ENCODE measurements around the gene TSPEAR. TPM values are rescaled to one million over a fixed set of nuclear protein-coding genes. Genes with fewer than 3 reads are reported as not detected.
"Not testable (repeated sequence)": the region's sequence is repeated elsewhere in the genome, so short reads cannot be mapped to it uniquely, and the experiment has no call there.

Gene TSPEAR
- total RNA-seq, 1 donor from 2014 or later, result not detected

DNA sequence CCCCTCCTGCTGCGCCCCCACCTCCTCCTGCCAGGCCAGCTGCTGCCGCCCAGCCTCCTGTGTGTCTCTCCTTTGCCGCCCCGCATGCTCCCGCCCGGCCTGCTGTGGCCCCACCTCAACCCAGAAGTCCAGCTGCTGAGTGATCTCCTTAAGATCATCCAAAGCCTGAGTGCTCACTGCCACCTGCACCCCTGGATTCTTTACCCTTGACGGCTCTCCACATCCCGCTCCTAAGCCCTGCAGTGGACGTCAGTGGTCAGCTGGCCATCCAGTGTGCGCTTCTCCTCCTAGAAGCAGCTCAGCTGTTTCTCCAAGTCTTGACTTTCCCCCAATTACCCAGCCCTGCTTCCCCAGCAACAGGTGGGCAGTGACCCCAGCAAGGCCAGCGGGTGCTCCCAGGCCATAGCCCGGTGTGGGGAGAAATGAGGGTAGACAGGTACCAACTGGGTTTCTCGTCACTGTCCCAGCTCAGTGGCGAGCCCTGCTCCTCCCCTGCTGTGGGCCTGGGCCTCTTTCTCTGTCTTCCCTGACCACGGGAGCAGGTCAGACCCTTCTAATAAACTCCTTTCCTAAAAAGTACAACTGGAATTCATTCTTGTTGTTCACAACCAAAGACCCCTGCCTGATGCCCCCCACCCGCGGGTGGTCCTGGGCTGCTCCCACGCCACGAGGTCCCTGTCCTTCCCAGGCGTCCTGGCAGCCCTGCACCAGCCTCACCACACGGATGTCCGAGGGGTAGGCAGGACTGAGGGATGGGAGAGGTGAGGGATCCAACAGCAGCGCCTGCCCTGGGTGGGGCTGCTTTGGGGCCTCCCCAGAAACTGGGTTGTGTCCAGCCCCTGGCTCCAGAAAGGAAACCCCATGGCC, 109.5 kb downstream of the TSPEAR start:
- Mint-ChIP-seq H3K36me3 (ENCODE audit: low read depth) (no peaks in the 10 kb centered on the region), H3K9me3 (peaks cover 4% of the 10 kb centered on the region), H3K4me3 (no peak overlapping the region), H3K27me3 (peaks cover 25% of the 10 kb centered on the region), H3K27ac (peak overlapping the region; percentile 20), H3K4me1 (no peaks in the 10 kb centered on the region)
- no peak for DNase-seq
- intact Hi-C loops (cut with micrococcal nuclease), result no loop called here

DNA sequence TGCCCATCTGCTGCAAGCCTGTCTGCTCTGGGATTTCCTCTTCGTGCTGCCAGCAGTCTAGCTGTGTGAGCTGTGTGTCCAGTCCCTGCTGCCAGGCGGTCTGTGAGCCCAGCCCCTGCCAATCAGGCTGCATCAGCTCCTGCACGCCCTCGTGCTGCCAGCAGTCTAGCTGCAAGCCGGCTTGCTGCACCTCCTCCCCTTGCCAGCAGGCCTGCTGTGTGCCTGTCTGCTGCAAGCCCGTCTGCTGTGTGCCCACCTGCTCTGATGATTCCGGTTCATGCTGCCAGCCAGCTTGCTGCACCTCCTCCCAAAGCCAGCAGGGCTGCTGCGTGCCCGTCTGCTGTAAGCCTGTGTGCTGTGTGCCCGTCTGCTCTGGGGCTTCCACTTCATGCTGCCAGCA, 110.3 kb downstream of the TSPEAR start:
- DNase-seq; H3K36me3 Mint-ChIP-seq (ENCODE audit: low read depth); H3K4me3 Mint-ChIP-seq; H3K4me1 Mint-ChIP-seq; H3K27ac Mint-ChIP-seq; H3K9me3 Mint-ChIP-seq; intact Hi-C loops (cut with micrococcal nuclease): not testable (repeated sequence)
- H3K27me3 Mint-ChIP-seq, result peaks cover 25% of the 10 kb centered on the region

DNA sequence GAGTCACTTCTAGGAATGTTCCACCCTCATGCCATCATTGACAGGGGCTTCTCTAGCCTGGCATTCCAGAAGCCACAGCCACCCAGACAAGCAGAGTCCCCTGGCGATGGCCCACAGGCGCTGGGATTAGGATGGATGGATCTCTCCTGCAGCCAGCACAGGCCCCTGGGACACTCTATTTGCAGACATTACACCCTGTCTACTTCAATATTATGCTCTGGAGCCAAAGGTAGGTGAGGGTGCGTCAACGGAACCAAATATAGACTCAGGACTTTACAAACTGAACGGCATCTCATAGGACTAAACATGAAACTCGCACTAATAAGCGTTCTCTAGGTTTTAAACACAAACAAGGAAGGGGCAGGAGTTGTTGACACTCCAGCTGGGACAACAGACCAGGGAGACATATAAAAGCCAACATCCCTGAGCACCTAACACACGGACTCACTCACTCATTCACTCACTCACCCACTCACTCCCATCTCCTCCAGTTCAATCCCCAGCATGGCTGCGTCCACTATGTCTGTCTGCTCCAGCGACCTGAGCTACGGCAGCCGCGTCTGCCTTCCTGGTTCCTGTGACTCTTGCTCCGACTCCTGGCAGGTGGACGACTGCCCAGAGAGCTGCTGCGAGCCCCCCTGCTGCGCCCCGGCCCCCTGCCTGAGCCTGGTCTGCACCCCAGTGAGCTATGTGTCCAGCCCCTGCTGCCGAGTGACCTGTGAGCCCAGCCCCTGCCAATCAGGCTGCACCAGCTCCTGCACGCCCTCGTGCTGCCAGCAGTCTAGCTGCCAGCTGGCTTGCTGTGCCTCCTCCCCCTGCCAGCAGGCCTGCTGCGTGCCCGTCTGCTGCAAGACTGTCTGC, 111.0 kb downstream of the TSPEAR start, which contains the start of gene KRTAP10-7:
TSS of gene KRTAP10-7 (plus strand) at position 480 of the 861 bp plus-strand sequence. CDS start at position 505, 25 bp downstream.
- intact Hi-C loops (cut with micrococcal nuclease); H3K9me3 Mint-ChIP-seq; DNase-seq; H3K4me1 Mint-ChIP-seq; H3K36me3 Mint-ChIP-seq (ENCODE audit: low read depth); H3K4me3 Mint-ChIP-seq; H3K27ac Mint-ChIP-seq: not testable (repeated sequence)
- H3K27me3 Mint-ChIP-seq, result peaks cover 20% of the 10 kb centered on the region

DNA sequence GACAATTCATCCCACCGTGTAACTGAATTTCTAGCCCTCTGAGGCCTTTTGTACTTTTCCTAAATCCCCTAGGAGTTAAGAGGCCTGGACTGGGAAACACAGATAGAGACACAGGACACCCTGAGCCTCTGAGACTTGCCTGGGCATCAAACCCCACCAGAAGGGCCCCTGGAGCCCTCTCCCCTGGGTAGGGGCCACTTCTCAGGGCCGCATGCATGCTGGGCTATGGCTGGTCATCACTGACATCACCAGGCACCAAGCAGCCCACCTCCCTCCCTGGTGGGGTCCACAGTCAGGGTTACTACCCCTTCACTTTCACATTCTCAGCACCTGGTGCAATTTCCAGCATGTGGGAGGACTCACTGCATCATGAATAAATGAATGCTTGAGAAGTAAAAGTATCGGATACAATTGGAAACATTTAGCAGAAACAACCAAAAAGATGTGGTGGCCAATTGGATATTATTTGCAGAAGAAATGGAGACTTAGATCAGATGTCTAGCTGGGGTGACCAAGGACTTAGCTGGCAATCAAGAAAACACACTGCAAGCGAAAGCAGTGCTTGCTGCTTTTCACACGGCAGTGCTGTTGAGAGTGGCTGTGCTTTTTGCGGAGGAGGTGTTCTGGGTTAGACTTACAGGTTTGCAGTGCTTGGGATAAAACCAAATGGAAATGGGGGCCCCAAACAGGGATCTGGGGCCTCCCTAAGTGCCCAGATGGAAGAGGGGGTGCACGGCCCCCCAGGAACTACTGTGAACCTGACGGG, 111.9 kb downstream of the TSPEAR start:
- Mint-ChIP-seq H3K36me3 (ENCODE audit: low read depth) (no peaks in the 10 kb centered on the region), H3K4me3 (no peak overlapping the region), H3K27me3 (peaks cover 11% of the 10 kb centered on the region), H3K27ac (no peak overlapping the region), H3K4me1 (no peaks in the 10 kb centered on the region), H3K9me3 (no peaks in the 10 kb centered on the region)
- intact Hi-C loops (cut with micrococcal nuclease), result no loop called here
- no peak for DNase-seq

DNA sequence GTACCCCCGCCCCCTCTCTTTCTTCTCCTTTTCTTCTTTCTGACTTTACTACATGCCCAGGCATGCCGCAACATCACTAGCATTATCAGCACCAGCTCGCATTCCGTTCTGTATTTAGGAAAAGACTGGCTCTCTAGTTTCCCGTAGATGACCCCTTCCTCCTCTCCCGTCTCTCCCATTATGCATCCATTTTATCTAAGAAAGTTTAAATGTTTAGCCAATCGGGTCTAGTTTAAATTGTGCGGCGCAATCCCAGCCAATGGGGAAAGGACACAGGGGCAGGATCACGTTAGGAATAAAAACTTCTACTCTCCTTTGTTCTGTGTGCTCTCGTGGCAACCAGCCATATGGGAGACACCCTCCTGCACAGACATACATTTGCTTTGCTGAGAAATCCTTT, 113.3 kb downstream of the TSPEAR start:
- DNase-seq, result no peak
- H3K27me3 Mint-ChIP-seq, result peaks cover 7% of the 10 kb centered on the region
- H3K4me1 Mint-ChIP-seq, result no peaks in the 10 kb centered on the region
- H3K27ac Mint-ChIP-seq, result no peak overlapping the region
- no peaks in the 10 kb centered on the region for H3K36me3 Mint-ChIP-seq (ENCODE audit: low read depth)
- intact Hi-C loops (cut with micrococcal nuclease), result no loop called here
- no peaks in the 10 kb centered on the region for H3K9me3 Mint-ChIP-seq
- H3K4me3 Mint-ChIP-seq, result no peak overlapping the region

DNA sequence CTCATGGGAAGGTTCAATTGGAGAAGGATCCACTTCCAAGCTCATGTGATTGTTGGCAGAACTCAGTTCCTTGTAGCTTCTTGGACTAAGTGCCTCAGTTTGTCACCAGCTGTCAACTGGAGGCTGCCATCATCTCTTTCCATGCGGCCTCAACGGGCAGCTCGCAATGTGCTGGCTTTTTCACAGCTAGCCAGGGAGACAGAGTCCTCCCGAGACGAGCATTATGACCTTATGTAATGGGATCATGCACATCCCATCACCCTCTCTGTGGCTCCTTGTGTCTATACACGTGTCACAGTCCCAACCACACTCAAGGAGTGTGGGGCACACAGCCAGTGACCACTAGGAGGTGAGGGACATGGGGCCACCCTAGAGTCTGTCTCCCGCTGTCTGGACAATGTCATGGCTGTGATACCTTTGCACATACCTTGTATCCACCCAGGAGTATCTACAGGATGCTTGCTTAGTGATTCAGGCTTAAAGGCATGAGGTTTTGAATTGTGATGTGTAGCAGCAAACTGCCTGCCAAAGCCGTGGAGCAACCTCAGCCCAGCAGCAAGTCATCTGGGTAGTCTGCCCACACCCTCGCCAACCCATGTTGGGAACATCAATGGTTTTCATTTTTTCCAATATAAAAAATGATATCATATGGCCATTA, 115.2 kb downstream of the TSPEAR start:
- Mint-ChIP-seq H3K9me3 (no peaks in the 10 kb centered on the region), H3K27ac (no peak overlapping the region), H3K27me3 (peaks cover 7% of the 10 kb centered on the region), H3K4me1 (no peaks in the 10 kb centered on the region), H3K36me3 (ENCODE audit: low read depth) (no peaks in the 10 kb centered on the region), H3K4me3 (no peak overlapping the region)
- no peak for DNase-seq
- intact Hi-C loops (cut with micrococcal nuclease), result no loop called here

DNA sequence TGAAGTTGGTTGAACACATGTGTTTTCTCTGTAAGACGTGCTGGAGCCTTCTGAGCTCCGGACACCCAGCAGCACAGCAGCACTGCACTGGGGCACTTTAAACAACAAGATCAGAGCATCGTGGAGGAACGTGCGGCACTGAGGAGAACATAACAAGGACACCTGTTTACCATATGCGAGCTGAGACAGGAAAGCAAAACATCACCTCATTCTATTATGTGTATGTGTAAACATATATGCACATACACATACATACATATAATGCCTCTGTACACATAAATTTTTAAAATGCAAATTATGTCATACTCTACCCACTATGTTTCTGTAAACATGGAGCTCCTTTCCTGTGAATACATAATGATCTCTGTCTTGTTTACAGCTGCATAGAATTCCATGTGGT, 115.8 kb downstream of the TSPEAR start:
- Mint-ChIP-seq H3K4me1 (no peaks in the 10 kb centered on the region), H3K36me3 (ENCODE audit: low read depth) (no peaks in the 10 kb centered on the region), H3K27ac (no peak overlapping the region), H3K4me3 (no peak overlapping the region), H3K9me3 (no peaks in the 10 kb centered on the region), H3K27me3 (peaks cover 7% of the 10 kb centered on the region)
- intact Hi-C loops (cut with micrococcal nuclease), result no loop called here
- DNase-seq, result no peak

DNA sequence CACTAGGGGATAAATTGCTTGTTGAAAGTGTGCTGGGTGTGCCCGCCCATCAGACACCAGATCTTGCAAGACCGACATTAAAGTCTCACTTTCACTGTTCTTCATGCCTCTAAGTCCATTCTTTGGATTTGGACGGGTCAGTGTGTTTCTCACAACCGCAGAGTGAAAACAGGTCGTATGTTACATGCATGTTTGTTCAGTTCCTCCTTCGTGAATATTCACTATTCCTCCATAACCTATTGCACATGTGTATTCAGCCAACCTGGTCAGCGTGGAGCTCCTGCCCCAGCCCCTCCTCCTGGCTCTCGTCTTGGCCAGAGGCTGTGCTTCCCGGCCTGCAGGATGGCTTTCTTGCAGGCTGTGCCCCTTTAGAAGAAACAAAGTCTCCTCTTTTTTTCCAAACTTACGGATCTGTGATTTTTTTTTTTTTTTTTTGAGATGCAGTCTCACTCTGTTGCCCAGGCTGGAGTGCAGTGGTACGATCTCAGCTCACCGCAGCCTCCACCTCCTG, 116.9 kb downstream of the TSPEAR start:
- intact Hi-C loops (cut with micrococcal nuclease), result no loop called here
- Mint-ChIP-seq H3K4me3 (no peak overlapping the region), H3K36me3 (ENCODE audit: low read depth) (no peaks in the 10 kb centered on the region), H3K4me1 (no peaks in the 10 kb centered on the region), H3K27me3 (peaks cover 7% of the 10 kb centered on the region), H3K27ac (no peak overlapping the region), H3K9me3 (no peaks in the 10 kb centered on the region)
- DNase-seq, result no peak

DNA sequence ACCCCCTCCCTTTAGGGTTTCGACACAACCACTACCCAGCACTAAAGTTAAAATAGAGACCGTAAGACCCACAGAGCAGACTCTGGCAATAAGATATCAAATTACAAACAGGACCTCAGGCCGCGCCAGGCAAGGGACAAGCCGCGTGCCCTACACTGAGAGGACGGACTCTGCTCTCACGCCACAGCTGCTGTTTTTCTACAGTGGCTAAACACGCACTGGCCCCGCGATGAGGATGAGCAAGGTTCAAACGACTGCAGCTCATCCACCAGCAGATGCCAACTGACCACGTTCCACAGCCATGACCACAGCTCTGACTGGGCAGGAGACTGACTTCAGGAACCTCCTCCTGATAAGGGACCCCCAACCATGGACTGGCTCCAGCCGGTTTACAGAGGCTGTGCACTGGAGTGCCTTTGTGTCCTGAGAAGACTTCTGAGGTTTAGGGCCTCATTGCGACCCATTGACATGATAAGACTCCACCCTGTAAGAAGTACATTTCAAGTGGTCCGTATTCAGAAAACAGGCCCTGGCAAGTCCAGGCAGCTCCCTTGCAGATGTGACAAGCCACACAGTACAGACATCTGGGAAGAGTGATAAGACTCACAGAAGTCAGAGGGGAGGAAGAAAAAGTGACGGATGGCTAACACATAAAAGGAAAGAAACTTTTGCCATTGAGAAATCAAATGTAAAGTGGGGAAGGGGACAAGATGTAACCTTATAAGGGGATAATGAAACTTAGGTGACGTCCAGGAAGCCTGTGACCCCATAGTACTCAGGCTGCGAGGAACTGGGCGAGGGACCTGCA, 117.6 kb downstream of the TSPEAR start:
- DNase-seq, result no peak
- peaks cover 7% of the 10 kb centered on the region for H3K27me3 Mint-ChIP-seq

DNA sequence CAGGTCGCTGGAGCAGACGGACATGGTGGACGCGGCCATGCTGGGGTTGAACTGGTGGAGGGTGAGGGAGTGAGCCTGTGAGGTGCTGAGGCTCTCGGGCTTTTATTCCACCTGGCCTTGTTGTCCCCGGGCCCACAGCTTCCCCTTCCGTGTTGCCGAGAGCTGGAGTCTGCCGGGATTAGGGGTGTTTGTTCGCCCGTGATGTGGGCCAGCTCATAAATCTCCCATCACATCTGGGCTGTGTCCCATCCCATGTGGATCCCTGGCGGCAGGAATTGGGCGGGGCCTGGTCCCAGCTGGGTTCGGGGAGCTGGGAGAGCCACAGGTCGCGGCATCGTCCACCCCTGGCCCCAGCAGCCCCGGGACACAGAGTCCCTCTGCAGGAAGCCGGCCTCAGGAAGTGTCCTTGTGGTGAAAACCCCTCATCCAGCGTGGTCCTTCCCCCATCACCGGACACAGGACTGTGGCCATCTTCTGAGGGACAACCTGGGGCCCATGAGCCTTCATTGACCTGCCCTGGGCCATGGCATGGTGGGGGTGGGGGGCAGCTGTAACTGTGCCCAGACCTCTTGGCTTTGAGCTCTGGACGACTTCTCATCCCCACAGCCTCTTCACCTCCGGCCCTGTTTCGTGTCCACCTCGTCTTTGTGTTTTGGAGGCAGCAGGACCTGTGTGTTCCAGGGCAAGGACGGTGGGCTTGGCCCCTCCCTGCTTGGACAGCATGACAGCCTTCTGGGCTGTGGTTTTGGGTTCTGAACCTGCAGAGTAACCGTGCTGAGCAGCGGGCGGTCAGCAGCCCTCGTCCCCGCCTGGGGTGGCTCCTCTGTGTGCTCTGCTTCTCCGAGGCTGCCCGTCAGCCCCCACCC, 118.7 kb downstream of the TSPEAR start, which contains the start of gene KRTAP10-6:
TSS of gene KRTAP10-6 (minus strand) at position 60 of the 866 bp plus-strand sequence. CDS start at position 39, 21 bp downstream.
- H3K36me3 Mint-ChIP-seq (ENCODE audit: low read depth), result no peaks in the 10 kb centered on the region
- intact Hi-C loops (cut with micrococcal nuclease), result no loop called here
- H3K4me1 Mint-ChIP-seq, result no peaks in the 10 kb centered on the region
- DNase-seq, result no peak
- H3K27me3 Mint-ChIP-seq, result peaks cover 11% of the 10 kb centered on the region
- H3K4me3 Mint-ChIP-seq, result no peak within 1 kb of the TSS
- H3K27ac Mint-ChIP-seq, result no peak within 1 kb of the TSS
- no peaks in the 10 kb centered on the region for H3K9me3 Mint-ChIP-seq

More for the DNA sequence above, 117.6 kb downstream of the TSPEAR start:
- H3K36me3 Mint-ChIP-seq (ENCODE audit: low read depth), result no peaks in the 10 kb centered on the region
- intact Hi-C loops (cut with micrococcal nuclease), result no loop called here
- no peak overlapping the region for H3K4me3 Mint-ChIP-seq
- H3K27ac Mint-ChIP-seq, result no peak overlapping the region
- no peaks in the 10 kb centered on the region for H3K9me3 Mint-ChIP-seq
- H3K4me1 Mint-ChIP-seq, result no peaks in the 10 kb centered on the region

DNA sequence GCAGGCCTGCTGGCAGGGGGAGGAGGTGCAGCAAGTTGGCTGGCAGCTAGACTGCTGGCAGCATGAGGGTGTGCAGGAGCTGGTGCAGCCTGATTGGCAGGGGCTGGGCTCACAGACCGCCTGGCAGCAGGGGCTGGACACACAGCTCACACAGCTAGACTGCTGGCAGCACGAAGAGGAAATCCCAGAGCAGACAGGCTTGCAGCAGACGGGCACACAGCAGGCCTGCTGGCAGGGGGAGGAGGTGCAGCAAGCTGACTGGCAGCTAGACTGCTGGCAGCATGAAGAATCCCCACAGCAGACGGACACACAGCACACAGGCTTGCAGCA, 119.6 kb downstream of the TSPEAR start:
- H3K36me3 Mint-ChIP-seq (ENCODE audit: low read depth); H3K9me3 Mint-ChIP-seq; H3K4me1 Mint-ChIP-seq; H3K27ac Mint-ChIP-seq; H3K4me3 Mint-ChIP-seq; DNase-seq; intact Hi-C loops (cut with micrococcal nuclease): not testable (repeated sequence)
- peaks cover 19% of the 10 kb centered on the region for H3K27me3 Mint-ChIP-seq
